Measurements from ENCODE around the gene GPRIN2. TPM values are rescaled to one million over a fixed set of nuclear protein-coding genes. Genes with fewer than 3 reads are reported as not detected.

GPRIN2 gene
- total RNA-seq, 4 donors from 2014 or later, result 0.46 to 0.50 TPM; not detected in 2

- ATAC-seq (ENCODE audit: low FRiP score), result no peak
- DNase-seq (ENCODE audit: low spot score), result peak; percentile 8
- no peak for TF ChIP-seq CTCF (IDR thresholded peaks at IDR 0.05)
Observed at GRCh38 chr10:46539596-46540411, 16.7 kb downstream of the GPRIN2 start.

GRCh38 chr10:46538717-46539426 is 17.6 kb downstream of the GPRIN2 start:
- DNase-seq (ENCODE audit: low spot score) (no peak), ATAC-seq (ENCODE audit: low FRiP score) (no peak)
- TF ChIP-seq CTCF (IDR thresholded peaks at IDR 0.05), result peak in 1 of 3 donors; percentile 43

GRCh38 chr10:46538155-46538554 is 18.3 kb downstream of the GPRIN2 start:
- ATAC-seq (ENCODE audit: low FRiP score) (no peak), DNase-seq (ENCODE audit: low spot score) (no peak)

GRCh38 chr10:46537309-46537708 is 19.1 kb downstream of the GPRIN2 start:
- ATAC-seq (ENCODE audit: low FRiP score), result no peak
- TF ChIP-seq CTCF (IDR thresholded peaks at IDR 0.05), result no peak
- DNase-seq (ENCODE audit: low spot score), result no peak

More at GRCh38 chr10:46538155-46538554, 18.3 kb downstream of the GPRIN2 start:
- no peak for TF ChIP-seq CTCF (IDR thresholded peaks at IDR 0.05)

- ATAC-seq (ENCODE audit: low FRiP score) (no peak), DNase-seq (ENCODE audit: low spot score) (no peak)
- no peak for TF ChIP-seq CTCF (IDR thresholded peaks at IDR 0.05)
Observed at GRCh38 chr10:46536781-46537180, 19.7 kb downstream of the GPRIN2 start.

GRCh38 chr10:46536171-46536570 is 20.3 kb downstream of the GPRIN2 start:
- DNase-seq (ENCODE audit: low spot score), result no peak

More at GRCh38 chr10:46536171-46536570, 20.3 kb downstream of the GPRIN2 start:
- TF ChIP-seq CTCF (IDR thresholded peaks at IDR 0.05), result no peak
- ATAC-seq (ENCODE audit: low FRiP score), result no peak

All from omental fat pad (tissue), 4 donors.